Karpas-422 (cell line): ENCODE data around the gene RASSF4. TPM values are rescaled to one million over a fixed set of nuclear protein-coding genes. Genes with fewer than 3 reads are reported as not detected.

Experiments
- DNase-seq: peaks from one replicate; pipeline ENCODE4 v3.0.0-alpha.2; 2015
- H2AFZ ChIP-seq: fragments of 200-600 bp; sonication (generic); 2 replicates; pipeline ENCODE4 v1.6.1; 2014; ENCODE audit warnings: antibody characterized with exemption, low read length, mixed read lengths
- H3K27ac ChIP-seq: fragments of 200-600 bp; sonication (generic); 2 replicates; pipeline ENCODE4 v1.5.1; 2014; ENCODE audit warnings: mild to moderate bottlenecking, low read length, moderate library complexity
- H3K27me3 ChIP-seq: fragments of 200-600 bp; sonication (generic); 2 replicates; pipeline ENCODE4 v1.6.1; 2014; ENCODE audit warnings: low read length, mixed read lengths
- H3K36me3 ChIP-seq: fragments of 200-600 bp; sonication (generic); 2 replicates; pipeline ENCODE4 v1.6.1; 2014; ENCODE audit warnings: low read length, mixed read lengths; ENCODE audit not compliant: insufficient read depth
- H3K4me1 ChIP-seq: fragments of 200-600 bp; sonication (generic); 2 replicates; pipeline ENCODE4 v1.6.1; 2014; ENCODE audit warnings: mild to moderate bottlenecking, low read length, mixed read lengths
- H3K4me2 ChIP-seq: fragments of 200-600 bp; sonication (generic); 2 replicates; pipeline ENCODE4 v1.6.1; 2014; ENCODE audit warnings: low read length, low read depth, mild to moderate bottlenecking; ENCODE audit not compliant: poor library complexity, severe bottlenecking
- H3K4me3 ChIP-seq: fragments of 200-600 bp; sonication (generic); 2 replicates; pipeline ENCODE4 v1.5.1; 2014; ENCODE audit warnings: mild to moderate bottlenecking, antibody characterized with exemption, low read length, mixed read lengths
- H3K79me2 ChIP-seq: fragments of 200-600 bp; sonication (generic); 2 replicates; pipeline ENCODE4 v1.6.1; 2014; ENCODE audit warnings: mild to moderate bottlenecking, low read length, mixed read lengths
- H3K9ac ChIP-seq: fragments of 200-600 bp; sonication (generic); 2 replicates; pipeline ENCODE4 v1.6.0; 2014; ENCODE audit warnings: low read length
- H3K9me2 ChIP-seq: fragments of 200-600 bp; sonication (generic), shearing (Covaris generic); replicated peaks from 2 replicates; pipeline ENCODE4 v1.6.0; 2014; ENCODE audit warnings: mild to moderate bottlenecking, low read length, moderate library complexity; ENCODE audit not compliant: insufficient read depth
- H3K9me3 ChIP-seq: fragments of 300-700, 200-600 bp; sonication (generic); 2 replicates; pipeline ENCODE4 v1.6.1; 2014; ENCODE audit warnings: low read length, mixed read lengths
- H4K20me1 ChIP-seq: fragments of 200-600 bp; sonication (generic); 2 replicates; pipeline ENCODE4 v1.6.1; 2014; ENCODE audit warnings: mild to moderate bottlenecking, antibody characterized with exemption, low read length, low read depth; ENCODE audit not compliant: insufficient read depth
- total RNA-seq: library from RNA; depleted of rRNA; stranded (reverse); fragments of >200 nt; shearing (Covaris generic); gene quantifications from 2 replicates; pipeline ENCODE4 v1.2.3, GENCODE V29; 2014; ENCODE audit warnings: low replicate concordance

The RASSF4 gene
- total RNA-seq, 1 experiment from 2014 or later: 3.6 TPM

DNA sequence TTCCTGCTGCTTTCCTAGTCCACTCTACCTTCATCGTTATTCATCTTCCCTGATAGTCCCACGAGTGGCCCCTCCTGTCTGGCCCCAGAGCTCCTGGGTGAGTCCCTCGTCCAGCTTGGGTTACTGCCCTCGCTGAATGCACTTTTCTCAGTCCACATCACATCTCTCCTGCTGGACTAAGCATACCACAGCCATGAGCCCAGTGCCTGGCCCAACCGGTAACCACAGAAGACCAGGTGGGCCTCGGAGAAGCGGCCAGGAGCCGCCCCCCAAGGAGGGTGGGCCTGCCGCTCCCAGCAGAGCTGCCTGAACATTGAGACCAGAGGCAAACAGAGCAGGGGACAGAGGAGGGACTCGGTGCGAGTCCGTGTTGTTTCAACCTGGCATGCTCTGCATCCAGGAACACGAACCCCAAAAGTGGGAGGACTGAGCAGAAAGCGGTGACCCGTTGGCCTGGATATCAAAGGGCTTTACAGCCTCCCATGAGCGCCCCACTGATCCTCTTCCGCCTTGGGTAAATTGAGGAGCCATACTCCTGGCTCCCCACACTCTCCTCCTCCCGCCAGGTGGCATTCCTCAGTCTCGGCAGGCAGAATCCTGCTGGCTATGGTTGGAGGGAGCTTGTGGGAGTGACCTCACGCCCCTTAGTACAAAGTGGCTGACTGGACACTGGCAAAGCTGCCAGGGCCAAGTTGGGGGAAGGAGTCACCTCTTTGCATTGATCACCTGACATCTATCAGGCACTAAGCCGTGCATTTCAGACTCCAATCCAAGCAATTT, 35.2 kb upstream of the RASSF4 start:
- Histone ChIP-seq H3K27me3 (no peaks in the 10 kb centered on the region), H3K4me2 (no peak overlapping the region), H3K4me1 (peaks cover 8% of the 10 kb centered on the region; the same call in 1 of the 2 replicates), H3K4me3 (no peak overlapping the region), H3K9me2 (no peaks in the 10 kb centered on the region), H3K9me3 (no peaks in the 10 kb centered on the region), H3K9ac (no peak overlapping the region), H3K36me3 (no peaks in the 10 kb centered on the region), H2AFZ (no peak overlapping the region), H4K20me1 (no peaks in the 10 kb centered on the region), H3K27ac (no peak overlapping the region), H3K79me2 (no peaks in the 10 kb centered on the region)
- DNase-seq: no peak

DNA sequence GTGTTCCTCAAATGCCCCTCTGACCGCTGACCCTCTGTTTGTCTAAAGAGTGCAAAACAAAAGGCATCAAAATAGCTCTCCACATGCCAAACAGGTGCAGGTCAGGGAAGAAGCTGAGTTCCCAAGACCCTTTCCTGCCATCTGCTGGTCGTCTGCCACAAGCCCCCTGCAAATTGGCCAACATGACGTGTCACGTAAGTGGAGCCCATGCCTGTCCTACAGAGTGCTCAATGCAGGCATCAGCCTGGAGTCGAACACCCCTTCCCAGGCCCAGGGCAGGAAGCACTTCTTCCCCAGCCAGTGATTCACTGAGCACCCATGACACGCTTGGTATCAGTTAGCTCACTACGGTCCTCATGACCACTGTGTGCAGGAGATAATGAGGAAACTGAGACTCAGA, 34.4 kb upstream of the RASSF4 start:
- Histone ChIP-seq H3K27ac (no peak overlapping the region), H2AFZ (no peak overlapping the region), H3K9me2 (no peaks in the 10 kb centered on the region), H3K9me3 (no peaks in the 10 kb centered on the region), H3K4me2 (no peak overlapping the region), H4K20me1 (no peaks in the 10 kb centered on the region), H3K27me3 (no peaks in the 10 kb centered on the region), H3K4me1 (peaks cover 8% of the 10 kb centered on the region; the same call in 1 of the 2 replicates), H3K79me2 (no peaks in the 10 kb centered on the region), H3K4me3 (no peak overlapping the region), H3K36me3 (no peaks in the 10 kb centered on the region), H3K9ac (no peak overlapping the region)
- peak; percentile 77 for DNase-seq

DNA sequence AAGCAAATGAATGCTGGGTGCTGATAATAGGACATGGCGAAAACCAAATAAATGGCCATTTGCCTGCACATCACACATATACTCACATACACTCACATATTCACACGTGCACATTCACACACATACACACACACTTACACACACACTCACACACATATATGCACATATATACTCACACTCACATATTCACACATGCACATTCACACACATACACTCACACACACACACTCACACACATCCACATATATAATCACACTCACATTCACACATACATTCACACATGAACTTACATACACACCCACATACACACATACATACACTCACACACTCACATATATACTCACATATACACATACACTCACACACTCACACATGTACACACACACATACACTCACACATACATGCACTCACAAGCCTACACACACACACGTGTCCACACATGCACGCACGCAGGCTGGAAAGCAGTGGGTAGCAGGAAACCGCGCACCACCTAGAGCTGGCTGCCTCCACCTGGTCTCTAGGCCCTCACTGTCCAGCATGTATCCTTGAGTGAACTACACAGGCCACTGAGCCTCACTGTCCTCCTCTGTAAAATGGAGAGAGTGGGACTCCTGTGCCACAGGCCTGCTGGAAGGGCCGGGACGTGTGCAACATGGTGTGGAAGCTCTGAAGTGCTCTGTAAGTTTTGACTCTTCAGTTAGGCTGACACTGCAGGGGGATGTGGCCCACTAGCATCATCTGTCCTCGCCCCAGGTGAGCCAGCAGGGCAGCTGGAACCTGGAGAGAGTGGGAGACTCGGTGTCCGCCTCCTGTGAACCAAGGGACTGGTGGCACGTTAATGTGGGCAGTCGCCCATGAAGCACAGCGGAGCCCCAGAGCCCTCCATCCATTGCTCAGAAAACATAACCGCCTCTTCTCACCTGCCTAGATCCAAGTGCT, 33.5 kb upstream of the RASSF4 start:
- Histone ChIP-seq H3K27ac (no peak overlapping the region), H3K9me2 (no peaks in the 10 kb centered on the region), H3K36me3 (no peaks in the 10 kb centered on the region), H3K4me1 (peaks cover 8% of the 10 kb centered on the region; the same call in 1 of the 2 replicates), H3K79me2 (no peaks in the 10 kb centered on the region), H3K4me3 (no peak overlapping the region), H3K9me3 (no peaks in the 10 kb centered on the region), H3K9ac (no peak overlapping the region), H3K4me2 (no peak overlapping the region), H3K27me3 (no peaks in the 10 kb centered on the region), H2AFZ (no peak overlapping the region), H4K20me1 (no peaks in the 10 kb centered on the region)
- DNase-seq: no peak

DNA sequence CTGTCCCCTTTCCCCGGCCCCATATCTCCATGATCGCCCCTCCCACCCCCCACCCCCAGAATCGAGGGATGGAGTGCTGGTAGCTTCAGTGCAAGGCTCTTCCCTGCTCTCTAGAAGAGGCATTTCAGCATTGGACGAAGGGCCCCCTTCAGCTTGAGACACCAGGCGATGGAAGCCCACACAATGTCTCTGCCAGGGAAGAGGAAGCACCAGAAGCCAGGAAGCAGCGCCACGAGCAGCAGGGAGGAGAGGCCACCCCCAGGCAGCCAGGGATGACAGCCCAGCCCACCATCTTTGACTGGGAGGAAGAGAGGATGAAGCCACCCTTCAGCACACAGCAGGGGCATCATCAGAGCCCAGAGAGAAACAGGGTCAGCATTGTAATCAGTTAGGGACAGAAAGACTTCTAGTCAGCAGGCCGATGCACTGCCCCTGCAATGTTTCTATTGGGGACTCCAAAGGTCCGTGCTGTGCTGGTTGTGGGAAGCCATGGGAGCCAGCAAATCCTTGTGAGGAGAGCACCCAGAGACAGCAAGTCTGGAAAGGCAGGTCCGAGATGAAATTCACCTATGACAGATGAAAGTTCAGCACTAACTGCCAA, 32.8 kb upstream of the RASSF4 start:
- H3K36me3 ChIP-seq: no peaks in the 10 kb centered on the region

DNA sequence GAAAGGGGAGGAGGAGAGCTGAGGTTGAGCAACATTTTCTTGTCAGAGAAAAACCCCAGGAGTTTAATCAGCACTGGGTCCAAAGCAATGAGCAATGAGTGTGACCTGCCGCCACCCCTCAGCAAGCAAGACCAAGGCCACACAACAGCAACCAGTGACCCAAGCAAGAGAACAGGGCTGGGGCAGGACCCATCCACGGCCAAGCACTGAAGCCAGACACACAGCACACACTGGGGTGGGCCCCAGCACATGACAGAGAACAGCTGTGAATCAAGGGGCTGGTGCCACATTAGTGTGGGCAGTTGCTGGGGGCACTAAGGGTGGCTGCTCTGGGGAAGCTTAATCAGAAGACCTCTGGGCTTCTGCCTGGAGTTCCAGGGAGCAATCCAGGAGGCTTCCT, 32.2 kb upstream of the RASSF4 start:
- Histone ChIP-seq H2AFZ (no peak overlapping the region), H3K27me3 (no peaks in the 10 kb centered on the region), H3K36me3 (no peaks in the 10 kb centered on the region), H3K4me3 (no peak overlapping the region), H3K4me2 (no peak overlapping the region), H3K9ac (no peak overlapping the region), H3K79me2 (no peaks in the 10 kb centered on the region), H3K9me2 (no peaks in the 10 kb centered on the region), H4K20me1 (no peaks in the 10 kb centered on the region), H3K27ac (no peak overlapping the region), H3K9me3 (no peaks in the 10 kb centered on the region), H3K4me1 (peaks cover 8% of the 10 kb centered on the region; the same call in 1 of the 2 replicates)
- DNase-seq: no peak

More for the DNA sequence above, 32.8 kb upstream of the RASSF4 start:
- Histone ChIP-seq H3K9me2 (no peaks in the 10 kb centered on the region), H3K4me1 (peaks cover 8% of the 10 kb centered on the region; the same call in 1 of the 2 replicates), H3K27me3 (no peaks in the 10 kb centered on the region), H3K9ac (no peak overlapping the region), H3K9me3 (no peaks in the 10 kb centered on the region), H2AFZ (no peak overlapping the region), H3K27ac (no peak overlapping the region), H4K20me1 (no peaks in the 10 kb centered on the region), H3K4me3 (no peak overlapping the region), H3K79me2 (no peaks in the 10 kb centered on the region), H3K4me2 (no peak overlapping the region)
- no peak for DNase-seq

DNA sequence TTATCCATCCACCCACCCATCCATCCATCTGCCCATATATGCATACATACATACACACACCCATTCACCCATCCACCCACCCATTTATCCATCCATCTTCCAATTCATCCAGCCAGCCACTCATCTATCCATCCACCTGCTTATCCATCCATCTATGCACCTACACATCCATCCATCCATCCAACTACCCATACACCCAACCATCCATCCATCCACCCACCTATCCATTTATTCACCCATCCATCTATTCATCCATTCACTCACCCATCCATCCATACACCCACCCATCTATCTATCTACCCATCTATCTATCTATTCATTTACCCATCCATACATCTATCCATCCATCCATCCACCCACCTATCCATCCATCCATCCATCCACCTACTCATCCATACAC, 31.1 kb upstream of the RASSF4 start:
- no peaks in the 10 kb centered on the region for H3K9me2 ChIP-seq
- H3K27me3 ChIP-seq: no peaks in the 10 kb centered on the region
- H4K20me1 ChIP-seq: no peaks in the 10 kb centered on the region
- no peak overlapping the region for H2AFZ ChIP-seq
- H3K4me3 ChIP-seq: no peak overlapping the region
- no peak overlapping the region for H3K27ac ChIP-seq
- no peak overlapping the region for H3K9ac ChIP-seq
- H3K36me3 ChIP-seq: no peaks in the 10 kb centered on the region
- H3K4me1 ChIP-seq: peaks cover 16% of the 10 kb centered on the region
- no peak for DNase-seq
- H3K9me3 ChIP-seq: no peaks in the 10 kb centered on the region
- no peaks in the 10 kb centered on the region for H3K79me2 ChIP-seq
- H3K4me2 ChIP-seq: no peak overlapping the region

DNA sequence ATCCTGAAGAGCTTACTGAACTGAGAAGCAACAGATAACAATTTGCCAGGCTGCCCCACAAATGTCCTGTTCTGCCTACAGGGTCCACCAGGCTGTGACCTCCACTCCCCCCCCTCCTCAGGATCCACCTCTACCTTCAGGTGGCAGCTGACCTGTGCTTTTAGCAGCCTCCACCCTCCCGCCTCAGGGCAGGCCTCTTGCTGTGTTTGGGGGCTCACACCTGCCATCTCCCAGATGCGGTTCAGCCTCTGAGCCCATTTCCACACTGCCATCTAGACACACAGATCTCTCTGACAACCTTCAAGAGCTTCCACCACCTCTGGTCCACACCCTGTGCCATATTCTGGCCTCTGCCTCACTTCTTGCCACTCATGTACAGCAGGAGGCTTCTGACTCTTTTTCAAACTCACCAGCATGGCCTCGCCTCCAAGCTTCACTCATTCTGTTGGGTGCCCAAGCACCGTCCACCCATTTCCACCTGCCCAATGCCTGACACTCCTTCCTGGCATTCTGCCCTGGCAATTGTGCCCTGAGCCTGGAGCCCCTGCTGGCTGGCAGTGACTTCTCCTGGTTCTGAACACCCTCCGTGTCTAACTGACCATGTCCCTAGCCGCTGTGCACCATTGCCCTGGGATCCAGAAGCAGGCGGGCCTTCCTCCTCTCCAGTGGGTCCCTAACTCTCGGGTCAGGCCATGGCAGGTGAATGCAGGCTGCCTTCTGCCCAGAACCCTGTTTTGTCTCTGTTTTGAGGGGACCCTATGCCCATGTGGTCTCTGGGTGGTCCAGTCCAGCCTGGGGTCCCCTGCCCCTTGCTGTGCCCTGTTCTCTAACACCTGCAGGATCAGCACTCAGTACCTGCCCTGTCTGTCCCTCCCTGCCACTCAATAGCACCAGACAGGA, 30.0 kb upstream of the RASSF4 start:
- Histone ChIP-seq H3K4me2 (no peak overlapping the region), H3K4me1 (peaks cover 16% of the 10 kb centered on the region), H3K9me3 (no peaks in the 10 kb centered on the region), H3K9me2 (no peaks in the 10 kb centered on the region), H3K27ac (no peak overlapping the region), H4K20me1 (no peaks in the 10 kb centered on the region), H3K4me3 (no peak overlapping the region), H3K9ac (no peak overlapping the region), H2AFZ (no peak overlapping the region), H3K79me2 (no peaks in the 10 kb centered on the region), H3K27me3 (no peaks in the 10 kb centered on the region), H3K36me3 (no peaks in the 10 kb centered on the region)
- DNase-seq: no peak
